ENCODE measurements around the gene ACBD4.

The ACBD4 gene

GRCh38 chr17:45104497-45104896 lies 31.0 kb upstream of the ACBD4 start:
- no peak for DNase-seq (ENCODE audit: low read depth)

GRCh38 chr17:45104907-45105624 lies 30.4 kb upstream of the ACBD4 start:
- no peak for DNase-seq (ENCODE audit: low read depth)

GRCh38 chr17:45106096-45106495 lies 29.4 kb upstream of the ACBD4 start:
- DNase-seq (ENCODE audit: low read depth) = no peak

GRCh38 chr17:45106582-45106981 lies 28.9 kb upstream of the ACBD4 start:
- DNase-seq (ENCODE audit: low read depth) = no peak

GRCh38 chr17:45107293-45108010 lies 28.0 kb upstream of the ACBD4 start:
- no peak for DNase-seq (ENCODE audit: low read depth)

- no peak for DNase-seq (ENCODE audit: low read depth)
These were observed 27.4 kb upstream of the ACBD4 start for GRCh38 chr17:45108051-45108450.

GRCh38 chr17:45108595-45109521 lies 26.6 kb upstream of the ACBD4 start:
- no peak for DNase-seq (ENCODE audit: low read depth)

GRCh38 chr17:45110676-45111611 lies 24.5 kb upstream of the ACBD4 start:
- no peak for DNase-seq (ENCODE audit: low read depth)

GRCh38 chr17:45111850-45112249 lies 23.6 kb upstream of the ACBD4 start:
- no peak for DNase-seq (ENCODE audit: low read depth)

- DNase-seq (ENCODE audit: low read depth) = no peak
These were observed 22.7 kb upstream of the ACBD4 start for GRCh38 chr17:45112559-45113423.

GRCh38 chr17:45113424-45113754 lies 22.1 kb upstream of the ACBD4 start:
- DNase-seq (ENCODE audit: low read depth) = no peak

GRCh38 chr17:45114117-45114932 lies 21.2 kb upstream of the ACBD4 start:
- no peak for DNase-seq (ENCODE audit: low read depth)

GRCh38 chr17:45115015-45115625 lies 20.4 kb upstream of the ACBD4 start:
- DNase-seq (ENCODE audit: low read depth) = no peak

GRCh38 chr17:45115871-45116270 lies 19.6 kb upstream of the ACBD4 start:
- no peak for DNase-seq (ENCODE audit: low read depth)

GRCh38 chr17:45116434-45117016 lies 19.0 kb upstream of the ACBD4 start:
- DNase-seq (ENCODE audit: low read depth) = no peak

- no peak for DNase-seq (ENCODE audit: low read depth)
These were observed 18.2 kb upstream of the ACBD4 start for GRCh38 chr17:45117334-45117733.

- no peak for DNase-seq (ENCODE audit: low read depth)
These were observed 17.4 kb upstream of the ACBD4 start for GRCh38 chr17:45117848-45118646.

- no peak for DNase-seq (ENCODE audit: low read depth)
These were observed 16.8 kb upstream of the ACBD4 start for GRCh38 chr17:45118691-45119090.

Measured in CMK (cell line).